OCI-LY1 (cell line): ENCODE measurements around the gene DYNLT2.

Experiments used
- H2AFZ ChIP-seq: fragments of 200-600 bp; sonication (generic), shearing (Covaris generic); 2 replicates; pipeline ENCODE4 v1.6.0; 2014; ENCODE audit warnings: antibody characterized with exemption, mild to moderate bottlenecking, low read length
- H3F3A ChIP-seq: fragments of 200-600 bp; sonication (generic), shearing (Covaris generic); 2 replicates; pipeline ENCODE4 v1.6.0; 2014; ENCODE audit warnings: mild to moderate bottlenecking, antibody characterized with exemption, low read length, moderate library complexity; ENCODE audit not compliant: insufficient read depth
- H3K27ac ChIP-seq: fragments of 200-600 bp; sonication (generic); 2 replicates; pipeline ENCODE4 v1.5.1; 2014; ENCODE audit warnings: low read length, mixed run types, mild to moderate bottlenecking, low read depth; ENCODE audit not compliant: poor library complexity, severe bottlenecking
- H3K27me3 ChIP-seq: fragments of 200-600 bp; sonication (generic); 2 replicates; pipeline ENCODE4 v1.6.0; 2014; ENCODE audit warnings: antibody characterized with exemption, mild to moderate bottlenecking, low read length, moderate library complexity; ENCODE audit not compliant: insufficient read depth
- H3K36me3 ChIP-seq: fragments of 200-600 bp; sonication (generic); 2 replicates; pipeline ENCODE4 v1.6.1; 2014; ENCODE audit warnings: mild to moderate bottlenecking, antibody characterized with exemption, low read length, moderate library complexity, mixed read lengths; ENCODE audit not compliant: insufficient read depth
- H3K4me1 ChIP-seq: fragments of 200-600 bp; sonication (generic); 2 replicates; pipeline ENCODE4 v1.5.1; 2014; ENCODE audit warnings: mild to moderate bottlenecking, low read length, moderate library complexity; ENCODE audit not compliant: insufficient read depth, severe bottlenecking
- H3K4me2 ChIP-seq: fragments of 200-600 bp; sonication (generic), shearing (Covaris generic); 2 replicates; pipeline ENCODE4 v1.6.1; 2014; ENCODE audit warnings: low read length
- H3K4me3 ChIP-seq: fragments of 200-600 bp; sonication (generic); 2 replicates; pipeline ENCODE4 v1.5.1; 2014; ENCODE audit warnings: low read length, low read depth, mild to moderate bottlenecking, mixed read lengths; ENCODE audit not compliant: poor library complexity, severe bottlenecking
- H3K79me2 ChIP-seq: fragments of 200-600 bp; shearing (Covaris generic); 2 replicates; pipeline ENCODE4 v1.6.1; 2016; ENCODE audit warnings: mixed run types, low read length, mixed read lengths; ENCODE audit not compliant: insufficient read depth
- H3K9ac ChIP-seq: fragments of 200-600 bp; sonication (generic), shearing (Covaris generic); 2 replicates; pipeline ENCODE4 v1.6.1; 2014; ENCODE audit warnings: mild to moderate bottlenecking, low read length, mixed read lengths
- H3K9me2 ChIP-seq: fragments of 200-600 bp; sonication (generic), shearing (Covaris generic); 2 replicates; pipeline ENCODE4 v1.6.1; 2014; ENCODE audit warnings: low read depth, mild to moderate bottlenecking, low read length, mixed read lengths
- H3K9me3 ChIP-seq: fragments of 200-600 bp; shearing (Covaris generic); 2 replicates; pipeline ENCODE4 v1.6.1; 2014; ENCODE audit warnings: low read length, mixed read lengths
- H4K20me1 ChIP-seq: fragments of 200-600 bp; sonication (generic), shearing (Covaris generic); 2 replicates; pipeline ENCODE4 v1.6.0; 2016; ENCODE audit warnings: mild to moderate bottlenecking, low read length; ENCODE audit not compliant: insufficient read depth
- EZH2 ChIP-seq: fragments of 200-600 bp; sonication (generic), shearing (Covaris generic); IDR thresholded peaks from 2 replicates; pipeline ENCODE4 v1.8.0; 2017; ENCODE audit warnings: borderline replicate concordance, mixed run types, mild to moderate bottlenecking, antibody characterized with exemption, low read length, moderate library complexity, mixed read lengths
- TF ChIP-seq, protein P1 (sequence below): fragments of 200-600 bp; sonication (generic), shearing (Covaris generic); IDR thresholded peaks from 2 replicates; pipeline ENCODE4 v1.5.1; 2017; ENCODE audit warnings: mild to moderate bottlenecking, antibody characterized with exemption, low read length, moderate library complexity, mixed read lengths

DYNLT2 gene

DNA sequence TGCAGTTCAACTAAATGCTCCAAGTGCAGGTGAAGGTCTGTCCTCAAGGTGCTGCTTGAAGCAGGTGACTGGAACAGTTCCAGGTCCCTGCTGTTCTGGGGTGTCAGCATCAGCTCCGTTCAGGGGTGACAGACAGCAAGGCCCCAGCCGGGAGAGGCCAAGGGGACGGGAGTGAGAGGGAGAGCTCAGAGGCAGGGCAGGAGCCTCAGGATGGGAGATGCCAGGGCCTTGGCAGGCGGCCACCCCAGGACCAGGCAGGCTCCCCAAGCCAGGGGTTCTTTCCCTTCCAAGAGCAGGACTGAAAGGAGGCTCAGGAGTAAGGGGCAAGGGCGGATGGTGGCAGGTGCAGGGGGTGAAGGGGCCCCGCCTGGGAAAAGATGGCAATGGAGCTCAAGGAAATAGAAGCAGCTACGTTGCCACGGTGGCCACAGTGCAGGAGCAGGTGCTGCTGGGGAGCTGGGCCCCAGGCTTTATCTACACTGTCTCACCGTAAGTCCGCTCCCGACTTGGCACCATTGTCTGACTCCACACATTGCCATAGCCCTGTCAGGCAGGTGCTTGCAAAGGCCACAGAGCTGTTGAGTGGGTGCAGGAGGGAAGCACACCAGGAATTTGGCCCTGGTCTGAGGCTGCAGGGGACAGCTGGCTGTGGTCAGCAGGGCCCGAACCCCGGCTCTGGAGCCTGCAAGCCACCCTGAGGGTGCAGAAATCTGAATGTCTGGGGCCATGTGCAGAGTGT, 43.1 kb upstream of the DYNLT2 start:
- no peaks in the 10 kb centered on the region for H3K27me3 ChIP-seq
- H4K20me1 ChIP-seq = no peaks in the 10 kb centered on the region
- H2AFZ ChIP-seq = no peak overlapping the region
- H3K4me1 ChIP-seq = peaks cover 13% of the 10 kb centered on the region
- H3F3A ChIP-seq = no peaks in the 10 kb centered on the region
- H3K9me3 ChIP-seq = no peaks in the 10 kb centered on the region
- no peak overlapping the region for H3K9ac ChIP-seq
- no peak for TF ChIP-seq EZH2
- TF ChIP-seq, protein P1, sequence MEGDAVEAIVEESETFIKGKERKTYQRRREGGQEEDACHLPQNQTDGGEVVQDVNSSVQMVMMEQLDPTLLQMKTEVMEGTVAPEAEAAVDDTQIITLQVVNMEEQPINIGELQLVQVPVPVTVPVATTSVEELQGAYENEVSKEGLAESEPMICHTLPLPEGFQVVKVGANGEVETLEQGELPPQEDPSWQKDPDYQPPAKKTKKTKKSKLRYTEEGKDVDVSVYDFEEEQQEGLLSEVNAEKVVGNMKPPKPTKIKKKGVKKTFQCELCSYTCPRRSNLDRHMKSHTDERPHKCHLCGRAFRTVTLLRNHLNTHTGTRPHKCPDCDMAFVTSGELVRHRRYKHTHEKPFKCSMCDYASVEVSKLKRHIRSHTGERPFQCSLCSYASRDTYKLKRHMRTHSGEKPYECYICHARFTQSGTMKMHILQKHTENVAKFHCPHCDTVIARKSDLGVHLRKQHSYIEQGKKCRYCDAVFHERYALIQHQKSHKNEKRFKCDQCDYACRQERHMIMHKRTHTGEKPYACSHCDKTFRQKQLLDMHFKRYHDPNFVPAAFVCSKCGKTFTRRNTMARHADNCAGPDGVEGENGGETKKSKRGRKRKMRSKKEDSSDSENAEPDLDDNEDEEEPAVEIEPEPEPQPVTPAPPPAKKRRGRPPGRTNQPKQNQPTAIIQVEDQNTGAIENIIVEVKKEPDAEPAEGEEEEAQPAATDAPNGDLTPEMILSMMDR = no peak
- no peaks in the 10 kb centered on the region for H3K36me3 ChIP-seq
- no peak overlapping the region for H3K4me3 ChIP-seq
- H3K4me2 ChIP-seq = no peak overlapping the region
- no peaks in the 10 kb centered on the region for H3K9me2 ChIP-seq
- no peak overlapping the region for H3K27ac ChIP-seq
- no peaks in the 10 kb centered on the region for H3K79me2 ChIP-seq

DNA sequence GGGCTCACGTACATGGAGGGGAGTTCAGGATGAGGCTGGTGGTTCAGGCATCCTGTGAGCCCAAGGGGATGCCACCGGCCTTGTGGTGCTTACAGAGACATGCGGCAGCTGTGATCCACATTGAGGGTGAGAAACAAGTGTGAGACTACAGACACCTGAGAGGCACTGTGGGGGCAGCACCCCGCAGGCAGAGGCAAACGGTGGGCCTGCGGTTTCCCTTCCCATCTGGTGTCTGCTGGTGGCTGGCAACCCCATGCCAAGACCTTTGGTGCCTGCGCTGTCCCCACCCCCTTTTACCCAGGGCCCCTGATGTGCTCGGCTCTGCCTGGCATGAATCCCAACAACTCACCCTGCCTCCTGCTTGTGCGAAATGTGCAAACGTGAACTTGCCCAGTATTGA, 42.0 kb upstream of the DYNLT2 start:
- H3K4me2 ChIP-seq = no peak overlapping the region
- no peak overlapping the region for H3K27ac ChIP-seq
- H2AFZ ChIP-seq = no peak overlapping the region
- no peak overlapping the region for H3K4me3 ChIP-seq
- H3K9me2 ChIP-seq = no peaks in the 10 kb centered on the region
- no peak overlapping the region for H3K9ac ChIP-seq
- no peak for TF ChIP-seq EZH2
- TF ChIP-seq, protein P1 = no peak
- H3K9me3 ChIP-seq = no peaks in the 10 kb centered on the region
- no peaks in the 10 kb centered on the region for H4K20me1 ChIP-seq
- no peaks in the 10 kb centered on the region for H3K36me3 ChIP-seq
- H3K79me2 ChIP-seq = no peaks in the 10 kb centered on the region
- no peaks in the 10 kb centered on the region for H3K27me3 ChIP-seq
- peaks cover 13% of the 10 kb centered on the region for H3K4me1 ChIP-seq
- H3F3A ChIP-seq = no peaks in the 10 kb centered on the region

DNA sequence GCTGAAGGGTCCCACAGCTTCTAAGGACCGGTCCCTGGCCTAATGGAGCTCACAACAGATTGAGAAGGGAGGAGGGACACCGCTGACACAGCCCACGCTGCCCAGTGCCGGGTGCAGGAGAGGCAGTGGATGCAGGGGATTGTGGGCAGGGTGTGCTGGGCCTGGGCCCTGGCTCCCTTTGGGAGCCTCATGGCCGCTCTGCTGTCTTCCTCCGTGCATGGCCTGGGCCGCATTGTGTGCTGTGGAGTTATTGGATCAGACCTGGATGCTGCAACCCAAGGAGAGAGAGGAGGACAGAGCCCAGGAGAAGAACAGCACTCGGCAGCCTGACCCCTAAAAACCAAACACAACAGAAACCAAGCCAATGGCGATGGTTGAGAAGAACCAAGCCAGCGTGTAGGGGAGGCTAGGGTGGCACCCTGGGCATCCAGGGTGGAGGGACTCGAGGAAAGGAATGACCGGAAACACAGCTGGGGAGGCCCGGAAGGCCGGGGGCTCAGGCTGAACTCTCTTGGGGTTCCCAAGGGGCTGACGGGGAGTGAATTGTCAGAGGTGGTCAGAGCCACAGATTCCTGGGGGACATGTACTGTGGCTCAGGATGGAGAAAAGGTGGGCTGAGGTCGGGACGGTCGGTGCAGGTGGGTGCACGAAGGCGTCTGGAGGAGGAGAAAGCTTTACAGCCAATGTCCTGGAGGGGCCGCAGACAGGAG, 41.1 kb upstream of the DYNLT2 start:
- no peaks in the 10 kb centered on the region for H3K36me3 ChIP-seq
- no peak overlapping the region for H3K4me3 ChIP-seq
- H3K79me2 ChIP-seq = no peaks in the 10 kb centered on the region
- H3K9ac ChIP-seq = no peak overlapping the region
- H4K20me1 ChIP-seq = no peaks in the 10 kb centered on the region
- no peak overlapping the region for H3K4me2 ChIP-seq
- H3K4me1 ChIP-seq = peaks cover 13% of the 10 kb centered on the region
- no peak overlapping the region for H3K27ac ChIP-seq
- H2AFZ ChIP-seq = no peak overlapping the region
- TF ChIP-seq, protein P1 = no peak
- TF ChIP-seq EZH2 = no peak
- H3F3A ChIP-seq = no peaks in the 10 kb centered on the region
- no peaks in the 10 kb centered on the region for H3K27me3 ChIP-seq
- H3K9me2 ChIP-seq = no peaks in the 10 kb centered on the region
- H3K9me3 ChIP-seq = no peaks in the 10 kb centered on the region
